HCT116 (cell line): ENCODE data around the gene STXBP5. TPM values are rescaled to one million over a fixed set of nuclear protein-coding genes. Genes with fewer than 3 reads are reported as not detected.

Source experiments
- ATAC-seq: fragments of 200-7000 bp; cut with Tn5 transposase; 2 replicates; pipeline ENCODE4 v1.9.1; 2020; ENCODE audit warnings: mild to moderate bottlenecking, moderate library complexity
- BruUV-seq: library from RNA; stranded (reverse); fragments of 400-500 nt; replicated peaks from 2 replicates; lab custom pipeline; 2021; lab: Mats Ljungman, UMichigan
- CTCF ChIA-PET: fragments of 300-600 bp; sonication (Branson Sonifier 250); formaldehyde crosslinking; loops from one replicate; lab custom pipeline; 2021; ENCODE audit warnings: antibody characterized with exemption; lab: Charles Lee
- POLR2A ChIA-PET: fragments of 300-600, 350-600 bp; sonication (Branson Sonifier 250); formaldehyde crosslinking; loops from one replicate; lab custom pipeline; 2021; ENCODE audit warnings: antibody characterized with exemption; lab: Charles Lee
- RAD21 ChIA-PET, 2 experiments: fragments of 300-600 bp; sonication (Branson Sonifier 250); formaldehyde crosslinking; loops; one replicate each; lab custom pipeline; 2023; ENCODE audit warnings: low total read pairs in 2 of 2; ENCODE audit not compliant: uncharacterized antibody in 2 of 2, unreplicated experiment in 2 of 2, low non-redundant PET in 1 of 2; lab: Charles Lee
- DNase-seq: peaks from one replicate; pipeline ENCODE4 v3.0.0-alpha.2; 2010; ENCODE audit warnings: low read depth, low spot score
- H2AFZ ChIP-seq: fragments of 200-600 bp; shearing (Covaris generic), sonication (generic); 2 replicates; pipeline ENCODE4 v1.6.1; 2017; ENCODE audit warnings: low read depth, mixed run types, mixed read lengths, antibody characterized with exemption, low read length; ENCODE audit not compliant: poor library complexity, severe bottlenecking
- H3K27ac ChIP-seq: 2 replicates; pipeline ENCODE4 v1.5.1; 2012; ENCODE audit warnings: low read depth, low read length
- H3K27me3 ChIP-seq: fragments of 200-600 bp; sonication (generic); 2 replicates; pipeline ENCODE4 v1.6.1; 2016; ENCODE audit warnings: mixed run types, low read length, mixed read lengths; ENCODE audit not compliant: insufficient read depth
- H3K36me3 ChIP-seq, 2 experiments: fragments of 200-500 bp in 1 of 2; fragments of 200-600 bp in 1 of 2; sonication (Bioruptor generic) in 1 of 2; sonication (generic) in 1 of 2; 2 replicates each; pipeline versions ENCODE4 v1.5.1 to v1.6.1; 2014 to 2016; ENCODE audit warnings: low read length in 2 of 2, inconsistent platforms in 1 of 2, mixed read lengths in 1 of 2, mixed run types in 1 of 2; ENCODE audit not compliant: insufficient read depth in 2 of 2, control insufficient read depth in 1 of 2
- H3K4me1 ChIP-seq, 2 experiments: fragments of 200-600 bp in 1 of 2; sonication (generic) in 1 of 2; 2 replicates each; pipeline versions ENCODE4 v1.5.1 to v1.6.1; 2012 to 2017; ENCODE audit warnings: low read length in 2 of 2, inconsistent platforms in 1 of 2, mild to moderate bottlenecking in 1 of 2, mixed read lengths in 1 of 2, mixed run types in 1 of 2, moderate library complexity in 1 of 2; ENCODE audit not compliant: insufficient read depth in 2 of 2, control insufficient read depth in 1 of 2
- H3K4me2 ChIP-seq: fragments of 200-600 bp; sonication (generic); 2 replicates; pipeline ENCODE4 v1.6.1; 2017; ENCODE audit warnings: mixed run types, low read length, mixed read lengths
- H3K4me3 ChIP-seq, 2 experiments: fragments of 200-600 bp in 1 of 2; sonication (generic) in 1 of 2; replicated peaks in 1 of 2; 2 replicates each; pipeline ENCODE4 v1.5.1; 2011 to 2016; ENCODE audit warnings: low read length in 2 of 2, control low read depth in 1 of 2, low read depth in 1 of 2, mild to moderate bottlenecking in 1 of 2, mixed read lengths in 1 of 2, mixed run types in 1 of 2
- H3K79me2 ChIP-seq: fragments of 200-600 bp; sonication (generic); 2 replicates; pipeline ENCODE4 v1.6.1; 2017; ENCODE audit warnings: mild to moderate bottlenecking, mixed run types, low read length, moderate library complexity, mixed read lengths; ENCODE audit not compliant: insufficient read depth
- H3K9ac ChIP-seq: fragments of 200-600 bp; sonication (generic); 2 replicates; pipeline ENCODE4 v1.6.1; 2016; ENCODE audit warnings: low read length, mixed read lengths
- H3K9me2 ChIP-seq: fragments of 200-600 bp; sonication (generic), shearing (Covaris generic); 2 replicates; pipeline ENCODE4 v1.6.1; 2017; ENCODE audit warnings: mixed run types, mild to moderate bottlenecking, moderate library complexity; ENCODE audit not compliant: insufficient read depth
- H3K9me3 ChIP-seq, 2 experiments: fragments of 200-500 bp in 1 of 2; fragments of 200-600 bp in 1 of 2; sonication (Bioruptor generic) in 1 of 2; sonication (generic) in 1 of 2; 2 replicates each; pipeline ENCODE4 v1.6.1; 2014 to 2017; ENCODE audit warnings: low read length in 2 of 2, mixed read lengths in 2 of 2, inconsistent platforms in 1 of 2, low read depth in 1 of 2, mild to moderate bottlenecking in 1 of 2, mixed run types in 1 of 2, moderate library complexity in 1 of 2; ENCODE audit not compliant: control insufficient read depth in 1 of 2, insufficient read depth in 1 of 2
- H4K20me1 ChIP-seq: fragments of 200-600 bp; sonication (generic), shearing (Covaris generic); 2 replicates; pipeline ENCODE4 v1.6.1; 2017; ENCODE audit warnings: mixed run types, mild to moderate bottlenecking, moderate library complexity; ENCODE audit not compliant: insufficient read depth
- ATF3 ChIP-seq: IDR thresholded peaks from 2 replicates; pipeline ENCODE4 v1.6.1; 2012
- CBX3 ChIP-seq: IDR thresholded peaks from 2 replicates; pipeline ENCODE4 v1.6.1; 2012; ENCODE audit warnings: low read depth
- CEBPB ChIP-seq: IDR thresholded peaks from 2 replicates; pipeline ENCODE4 v1.6.1; 2012; ENCODE audit warnings: low read depth
- CTCF ChIP-seq, 3 experiments: fragments of 200-600 bp in 1 of 3; sonication (generic) in 1 of 3; IDR thresholded peaks in 2 of 3; conservative IDR thresholded peaks in 1 of 3; 2 replicates each; pipeline ENCODE4 v1.5.1; 2012 to 2017; ENCODE audit warnings: low read depth in 2 of 3, low read length in 2 of 3, antibody characterized with exemption in 1 of 3, borderline replicate concordance in 1 of 3, control low read depth in 1 of 3, mild to moderate bottlenecking in 1 of 3, mixed read lengths in 1 of 3, mixed run types in 1 of 3, moderate library complexity in 1 of 3; ENCODE audit not compliant: insufficient read depth in 1 of 3
- ELF1 ChIP-seq: IDR thresholded peaks from 2 replicates; pipeline ENCODE4 v1.6.1; 2012; ENCODE audit warnings: low read depth, borderline replicate concordance
- EZH2 ChIP-seq: fragments of 200-600 bp; sonication (generic); IDR thresholded peaks from 2 replicates; pipeline ENCODE4 v1.6.1; 2017; ENCODE audit warnings: antibody characterized with exemption, mixed run types
- JUND ChIP-seq: IDR thresholded peaks from 2 replicates; pipeline ENCODE4 v1.6.1; 2012
- MAX ChIP-seq: IDR thresholded peaks from 2 replicates; pipeline ENCODE4 v1.6.1; 2012
- POLR2A ChIP-seq: IDR thresholded peaks from 2 replicates; pipeline ENCODE4 v1.7.0; 2011; ENCODE audit warnings: borderline replicate concordance; ENCODE audit not compliant: insufficient read depth, insufficient read length; ENCODE audit errors: extremely low read depth
- REST ChIP-seq: IDR thresholded peaks from 2 replicates; pipeline ENCODE4 v1.6.1; 2012; ENCODE audit warnings: low read depth
- SIN3A ChIP-seq: IDR thresholded peaks from 2 replicates; pipeline ENCODE4 v1.6.1; 2012; ENCODE audit warnings: low read depth
- TCF7L2 ChIP-seq: IDR thresholded peaks from 2 replicates; pipeline ENCODE4 v1.7.0; 2011; ENCODE audit warnings: borderline replicate concordance, inconsistent platforms; ENCODE audit not compliant: insufficient read depth, insufficient read length; ENCODE audit errors: extremely low read depth
- YY1 ChIP-seq: IDR thresholded peaks from 2 replicates; pipeline ENCODE4 v1.6.1; 2011; ENCODE audit warnings: low read length, low read depth, moderate library complexity, mild to moderate bottlenecking; ENCODE audit not compliant: insufficient replicate concordance; ENCODE audit errors: extremely low read depth
- ZFX ChIP-seq: fragments of 450-650 bp; IDR thresholded peaks from 2 replicates; pipeline ENCODE4 v1.6.1; 2017
- ZNF274 ChIP-seq: fragments of 200-500 bp; sonication (Bioruptor generic); IDR thresholded peaks from 2 replicates; pipeline ENCODE4 v1.6.1; 2014; ENCODE audit warnings: mild to moderate bottlenecking, low read depth, low read length, inconsistent platforms
- intact Hi-C: fragments of 100-400 bp; cut with micrococcal nuclease; formaldehyde crosslinking; loops from 2 replicates; pipeline ENCODE4 v1.10.0; 2022
- total RNA-seq: library from RNA; stranded (reverse); gene quantifications from one replicate; pipeline ENCODE4 v1.2.1, GENCODE V29; 2021; ENCODE audit not compliant: unreplicated experiment

The STXBP5 gene
- total RNA-seq, 1 experiment from 2014 or later: 12.6 TPM

- Histone ChIP-seq H3K36me3 (0 out of 4 replicates have a peak, but pooled peaks cover 0 to 4% of the 10 kb centered on the region in 2 experiments), H3K4me1 (no peaks in the 10 kb centered on the region), H3K9me2 (no peaks in the 10 kb centered on the region), H3K27me3 (no peaks in the 10 kb centered on the region), H3K4me2 (no peak overlapping the region), H3K9ac (no peak overlapping the region), H4K20me1 (no peaks in the 10 kb centered on the region), H3K79me2 (no peaks in the 10 kb centered on the region), H3K27ac (no peak overlapping the region), H3K9me3 (no peaks in the 10 kb centered on the region), H3K4me3 (no peak overlapping the region), H2AFZ (no peak overlapping the region)
- TF ChIP-seq JUND (no peak), ATF3 (no peak), SIN3A (no peak), CBX3 (no peak), ZFX (no peak), CEBPB (no peak), ZNF274 (no peak)
- intact Hi-C loops: no loop called here
- BruUV-seq: no TSS peak
- ChIA-PET POLR2A (no interaction called here), CTCF (no interaction called here), RAD21 (no interaction called here)
- ATAC-seq (no peak), DNase-seq (no peak)
These were observed 74.7 kb downstream of the STXBP5 start for GRCh38 chr6:147278891-147279290.

- Histone ChIP-seq H3K4me2 (no peak overlapping the region), H3K79me2 (no peaks in the 10 kb centered on the region), H3K27ac (no peak overlapping the region), H4K20me1 (no peaks in the 10 kb centered on the region), H3K9me3 (no peaks in the 10 kb centered on the region), H3K9ac (no peak overlapping the region), H3K27me3 (no peaks in the 10 kb centered on the region), H3K36me3 (0 out of 4 replicates have a peak, but pooled peaks cover 0 to 4% of the 10 kb centered on the region in 2 experiments), H3K9me2 (no peaks in the 10 kb centered on the region), H2AFZ (no peak overlapping the region), H3K4me3 (no peak overlapping the region), H3K4me1 (no peaks in the 10 kb centered on the region)
- POLR2A ChIA-PET: no interaction called here
- no TSS peak for BruUV-seq
- DNase-seq (no peak), ATAC-seq (no peak)
- CTCF ChIA-PET: no interaction called here
- intact Hi-C loops: no loop called here
- RAD21 ChIA-PET: no interaction called here
- TF ChIP-seq CEBPB (no peak), EZH2 (no peak), ELF1 (no peak), REST (no peak), POLR2A (no peak), YY1 (no peak), ATF3 (no peak), ZFX (no peak), TCF7L2 (no peak), CTCF (IDR thresholded peaks at IDR 0.05 in 2 of 3, conservative IDR thresholded peaks at IDR 0.05 in 1 of 3; ENCODE audit: borderline replicate concordance in 1 of 3, insufficient read depth in 1 of 3, low read depth in 2 of 3, low read length in 2 of 3) (no peak), SIN3A (no peak), MAX (no peak), ZNF274 (no peak)
These were observed 75.2 kb downstream of the STXBP5 start for GRCh38 chr6:147279427-147279826.
